GM23338 (cell line): ENCODE measurements around the gene SMYD3. TPM values are rescaled to one million over a fixed set of nuclear protein-coding genes. Genes with fewer than 3 reads are reported as not detected.

ENCODE experiments used
- ATAC-seq: fragments of 200-7000 bp; cut with Tn5 transposase; 3 replicates; pipeline ENCODE4 v1.9.1; 2020
- DNase-seq: peaks from one replicate; pipeline ENCODE4 v3.0.0-alpha.2; 2015; ENCODE audit warnings: low spot score
- H2AFZ ChIP-seq: fragments of 200-600 bp; sonication (generic); 2 replicates; pipeline ENCODE4 v1.8.0; 2016; ENCODE audit warnings: antibody characterized with exemption, mild to moderate bottlenecking, moderate library complexity
- H3F3A ChIP-seq: fragments of 200-600 bp; sonication (generic); replicated peaks from 2 replicates; pipeline ENCODE4 v1.8.0; 2017; ENCODE audit warnings: antibody characterized with exemption, mixed run types, low read depth
- H3K27ac ChIP-seq: fragments of 200-600 bp; sonication (generic); 2 replicates; pipeline ENCODE4 v1.6.1; 2016; ENCODE audit warnings: low read depth
- H3K27me3 ChIP-seq: fragments of 200-600 bp; sonication (generic); 2 replicates; pipeline ENCODE4 v1.8.0; 2016; ENCODE audit warnings: mild to moderate bottlenecking, mixed run types, moderate library complexity; ENCODE audit not compliant: insufficient read depth
- H3K36me3 ChIP-seq: fragments of 200-600 bp; sonication (generic); 2 replicates; pipeline ENCODE4 v1.8.0; 2016; ENCODE audit warnings: mild to moderate bottlenecking; ENCODE audit not compliant: insufficient read depth
- H3K4me1 ChIP-seq: fragments of 200-600 bp; sonication (generic); 2 replicates; pipeline ENCODE4 v1.8.0; 2016; ENCODE audit warnings: mild to moderate bottlenecking, moderate library complexity; ENCODE audit not compliant: insufficient read depth
- H3K4me2 ChIP-seq: fragments of 200-600 bp; sonication (generic); 2 replicates; pipeline ENCODE4 v1.7.1; 2017; ENCODE audit warnings: mixed run types
- H3K4me3 ChIP-seq: fragments of 200-600 bp; sonication (generic); 2 replicates; pipeline ENCODE4 v1.6.1; 2016; ENCODE audit warnings: mixed run types
- H3K79me2 ChIP-seq: fragments of 200-600 bp; sonication (generic); replicated peaks from 2 replicates; pipeline ENCODE4 v1.8.0; 2017; ENCODE audit warnings: mild to moderate bottlenecking; ENCODE audit not compliant: insufficient read depth
- H3K9me2 ChIP-seq: fragments of 200-600 bp; sonication (generic); 2 replicates; pipeline ENCODE4 v1.8.0; 2017; ENCODE audit not compliant: insufficient read depth
- H4K20me1 ChIP-seq: fragments of 200-600 bp; sonication (generic); replicated peaks from 2 replicates; pipeline ENCODE4 v1.8.0; 2017; ENCODE audit warnings: mild to moderate bottlenecking; ENCODE audit not compliant: insufficient read depth
- H3K27ac Mint-ChIP-seq: 2 replicates; pipeline ENCODE4 v1.8.0; 2020; ENCODE audit warnings: inconsistent platforms, mild to moderate bottlenecking, moderate library complexity, mixed read lengths
- H3K27me3 Mint-ChIP-seq: 3 replicates; pipeline ENCODE4 v1.8.0; 2022; ENCODE audit warnings: low read depth, mild to moderate bottlenecking, moderate library complexity, mixed read lengths, inconsistent platforms; ENCODE audit not compliant: insufficient read depth, poor library complexity
- H3K36me3 Mint-ChIP-seq: 3 replicates; pipeline ENCODE4 v1.8.0; 2021; ENCODE audit warnings: low read depth, mild to moderate bottlenecking, inconsistent platforms, moderate library complexity, mixed read lengths
- H3K4me1 Mint-ChIP-seq: 3 replicates; pipeline ENCODE4 v1.8.0; 2020; ENCODE audit warnings: mild to moderate bottlenecking, inconsistent platforms, mixed read lengths
- H3K4me3 Mint-ChIP-seq: 3 replicates; pipeline ENCODE4 v1.8.0; 2021; ENCODE audit warnings: moderate library complexity, mild to moderate bottlenecking, inconsistent platforms, mixed read lengths
- H3K9me3 Mint-ChIP-seq: 3 replicates; pipeline ENCODE4 v1.8.0; 2020; ENCODE audit warnings: moderate library complexity, mild to moderate bottlenecking, inconsistent platforms, mixed read lengths
- CREB1 ChIP-seq: fragments of 250-450 bp; sonication (Bioruptor Pico); IDR thresholded peaks from 2 replicates; pipeline ENCODE4 v1.5.0; 2020; ENCODE audit warnings: low read depth, mild to moderate bottlenecking, moderate library complexity
- EZH2 ChIP-seq: fragments of 200-600 bp; sonication (generic); IDR thresholded peaks from one replicate; pipeline ENCODE4 v1.8.0; 2017; ENCODE audit warnings: antibody characterized with exemption, mild to moderate bottlenecking, low read depth; ENCODE audit not compliant: unreplicated experiment
- EZH2phosphoT487 ChIP-seq: fragments of 200-600 bp; sonication (generic); IDR thresholded peaks from one replicate; pipeline ENCODE4 v1.8.1; 2018; ENCODE audit warnings: antibody characterized with exemption; ENCODE audit not compliant: unreplicated experiment
- JUNB ChIP-seq: IDR thresholded peaks from one replicate; pipeline ENCODE4 v1.6.1; 2016; ENCODE audit warnings: antibody characterized with exemption; ENCODE audit not compliant: unreplicated experiment
- POLR2AphosphoS5 ChIP-seq: IDR thresholded peaks from 2 replicates; pipeline ENCODE4 v1.6.1; 2016; ENCODE audit warnings: antibody characterized with exemption, low read depth
- STAT1 ChIP-seq: IDR thresholded peaks from one replicate; pipeline ENCODE4 v1.6.1; 2016; ENCODE audit warnings: antibody characterized with exemption; ENCODE audit not compliant: unreplicated experiment
- ZNF114 ChIP-seq: fragments of 250-450 bp; sonication (Bioruptor Pico); IDR thresholded peaks from 2 replicates; pipeline ENCODE4 v1.5.0; 2020; ENCODE audit warnings: mild to moderate bottlenecking, moderate library complexity
- ZNF331 ChIP-seq: fragments of 250-450 bp; sonication (Bioruptor Pico); IDR thresholded peaks from 2 replicates; pipeline ENCODE4 v1.5.0; 2020; ENCODE audit warnings: low read depth, mild to moderate bottlenecking, moderate library complexity
- polyA plus RNA-seq: library from polyadenylated mRNA; unstranded; fragments of >200 nt; fragmentation: Nextera tagmentation; extraction: Ambion mirVana; gene quantifications from 2 replicates; pipeline ENCODE4 v1.2.1, GENCODE V29; 2016
- total RNA-seq: library from RNA; depleted of rRNA; stranded (reverse); fragments of >200 nt; shearing (Covaris generic); gene quantifications from 2 replicates; pipeline ENCODE4 v1.2.3, GENCODE V29; 2014
- TF ChIP-seq, protein P1 (sequence below): IDR thresholded peaks from 2 replicates; pipeline ENCODE4 v1.6.1; 2016; ENCODE audit warnings: antibody characterized with exemption
- TF ChIP-seq, protein P2 (sequence below): fragments of 250-450 bp; sonication (Bioruptor Pico); IDR thresholded peaks from 2 replicates; pipeline ENCODE4 v1.5.0; 2020; ENCODE audit warnings: mild to moderate bottlenecking, moderate library complexity
- TF ChIP-seq, protein P3 (sequence below): IDR thresholded peaks from one replicate; pipeline ENCODE4 v1.6.1; 2018; ENCODE audit warnings: antibody characterized with exemption; ENCODE audit not compliant: unreplicated experiment
- TF ChIP-seq, protein P4 (sequence below), 2 experiments: fragments of 200-600 bp in 1 of 2; sonication (generic) in 1 of 2; conservative IDR thresholded peaks; 2 replicates each; pipeline versions ENCODE4 v1.5.1 to v1.6.1; 2016 to 2017; ENCODE audit warnings: antibody characterized with exemption in 2 of 2, low read depth in 2 of 2, mild to moderate bottlenecking in 2 of 2, moderate library complexity in 1 of 2

The SMYD3 gene
- total and polyA plus RNA-seq, 2 experiments from 2014 or later: 31.8 to 34.4 TPM

DNA sequence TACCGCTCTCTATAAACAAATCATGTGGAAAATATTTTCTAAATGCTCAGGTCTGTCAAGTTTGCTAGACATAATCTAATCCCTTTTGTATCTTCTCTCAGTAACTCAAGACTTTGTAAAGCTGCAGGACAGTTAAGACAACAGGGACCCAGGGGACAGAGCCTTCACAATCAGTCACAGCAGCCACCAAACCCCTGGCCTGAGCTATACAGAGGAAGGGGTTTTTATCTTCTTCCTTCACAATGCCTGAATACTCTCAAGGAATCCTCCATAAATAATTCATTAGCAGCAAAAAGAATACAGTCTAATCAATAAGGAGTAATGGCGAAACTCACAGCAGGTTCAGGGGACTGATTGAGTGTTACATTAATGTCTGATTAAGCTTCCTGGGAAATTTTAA, 368.3 kb downstream of the SMYD3 start (continued):
- TF ChIP-seq, protein P1, sequence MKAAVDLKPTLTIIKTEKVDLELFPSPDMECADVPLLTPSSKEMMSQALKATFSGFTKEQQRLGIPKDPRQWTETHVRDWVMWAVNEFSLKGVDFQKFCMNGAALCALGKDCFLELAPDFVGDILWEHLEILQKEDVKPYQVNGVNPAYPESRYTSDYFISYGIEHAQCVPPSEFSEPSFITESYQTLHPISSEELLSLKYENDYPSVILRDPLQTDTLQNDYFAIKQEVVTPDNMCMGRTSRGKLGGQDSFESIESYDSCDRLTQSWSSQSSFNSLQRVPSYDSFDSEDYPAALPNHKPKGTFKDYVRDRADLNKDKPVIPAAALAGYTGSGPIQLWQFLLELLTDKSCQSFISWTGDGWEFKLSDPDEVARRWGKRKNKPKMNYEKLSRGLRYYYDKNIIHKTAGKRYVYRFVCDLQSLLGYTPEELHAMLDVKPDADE: no peak

DNA sequence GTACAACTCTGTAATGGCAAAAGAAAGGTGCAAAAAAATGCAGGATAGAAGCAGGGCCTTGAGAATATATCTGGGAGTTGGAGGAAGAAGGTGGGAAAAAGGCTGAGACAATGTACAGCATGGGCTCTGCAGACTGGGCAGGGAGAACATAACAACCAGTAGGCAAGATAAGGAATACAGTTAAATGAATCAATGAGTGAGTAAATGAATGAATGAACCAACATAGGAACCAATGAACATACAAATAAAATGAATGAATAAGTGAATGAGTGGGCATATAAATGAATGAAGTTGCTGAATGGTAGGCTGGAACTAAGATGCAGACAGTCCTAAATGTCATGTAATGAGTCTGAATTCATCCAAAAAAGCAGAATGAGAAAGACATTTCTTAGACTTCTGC, 370.6 kb downstream of the SMYD3 start:
- Histone ChIP-seq H3F3A (no peaks in the 10 kb centered on the region), H3K4me1 (no peaks in the 10 kb centered on the region), H3K4me2 (no peak overlapping the region), H4K20me1 (no peaks in the 10 kb centered on the region), H3K27ac (no peak overlapping the region), H3K4me3 (no peak overlapping the region), H3K36me3 (no peaks in the 10 kb centered on the region), H3K27me3 (no peaks in the 10 kb centered on the region), H2AFZ (no peak overlapping the region), H3K9me2 (0 out of 2 replicates have a peak, but pooled peaks cover 6% of the 10 kb centered on the region), H3K79me2 (no peaks in the 10 kb centered on the region)
- Mint-ChIP-seq H3K36me3 (no peaks in the 10 kb centered on the region), H3K4me1 (no peaks in the 10 kb centered on the region), H3K27me3 (no peaks in the 10 kb centered on the region), H3K9me3 (no peaks in the 10 kb centered on the region), H3K4me3 (no peak overlapping the region), H3K27ac (no peak overlapping the region)
- ATAC-seq (no peak), DNase-seq (no peak)
- TF ChIP-seq, protein P2, sequence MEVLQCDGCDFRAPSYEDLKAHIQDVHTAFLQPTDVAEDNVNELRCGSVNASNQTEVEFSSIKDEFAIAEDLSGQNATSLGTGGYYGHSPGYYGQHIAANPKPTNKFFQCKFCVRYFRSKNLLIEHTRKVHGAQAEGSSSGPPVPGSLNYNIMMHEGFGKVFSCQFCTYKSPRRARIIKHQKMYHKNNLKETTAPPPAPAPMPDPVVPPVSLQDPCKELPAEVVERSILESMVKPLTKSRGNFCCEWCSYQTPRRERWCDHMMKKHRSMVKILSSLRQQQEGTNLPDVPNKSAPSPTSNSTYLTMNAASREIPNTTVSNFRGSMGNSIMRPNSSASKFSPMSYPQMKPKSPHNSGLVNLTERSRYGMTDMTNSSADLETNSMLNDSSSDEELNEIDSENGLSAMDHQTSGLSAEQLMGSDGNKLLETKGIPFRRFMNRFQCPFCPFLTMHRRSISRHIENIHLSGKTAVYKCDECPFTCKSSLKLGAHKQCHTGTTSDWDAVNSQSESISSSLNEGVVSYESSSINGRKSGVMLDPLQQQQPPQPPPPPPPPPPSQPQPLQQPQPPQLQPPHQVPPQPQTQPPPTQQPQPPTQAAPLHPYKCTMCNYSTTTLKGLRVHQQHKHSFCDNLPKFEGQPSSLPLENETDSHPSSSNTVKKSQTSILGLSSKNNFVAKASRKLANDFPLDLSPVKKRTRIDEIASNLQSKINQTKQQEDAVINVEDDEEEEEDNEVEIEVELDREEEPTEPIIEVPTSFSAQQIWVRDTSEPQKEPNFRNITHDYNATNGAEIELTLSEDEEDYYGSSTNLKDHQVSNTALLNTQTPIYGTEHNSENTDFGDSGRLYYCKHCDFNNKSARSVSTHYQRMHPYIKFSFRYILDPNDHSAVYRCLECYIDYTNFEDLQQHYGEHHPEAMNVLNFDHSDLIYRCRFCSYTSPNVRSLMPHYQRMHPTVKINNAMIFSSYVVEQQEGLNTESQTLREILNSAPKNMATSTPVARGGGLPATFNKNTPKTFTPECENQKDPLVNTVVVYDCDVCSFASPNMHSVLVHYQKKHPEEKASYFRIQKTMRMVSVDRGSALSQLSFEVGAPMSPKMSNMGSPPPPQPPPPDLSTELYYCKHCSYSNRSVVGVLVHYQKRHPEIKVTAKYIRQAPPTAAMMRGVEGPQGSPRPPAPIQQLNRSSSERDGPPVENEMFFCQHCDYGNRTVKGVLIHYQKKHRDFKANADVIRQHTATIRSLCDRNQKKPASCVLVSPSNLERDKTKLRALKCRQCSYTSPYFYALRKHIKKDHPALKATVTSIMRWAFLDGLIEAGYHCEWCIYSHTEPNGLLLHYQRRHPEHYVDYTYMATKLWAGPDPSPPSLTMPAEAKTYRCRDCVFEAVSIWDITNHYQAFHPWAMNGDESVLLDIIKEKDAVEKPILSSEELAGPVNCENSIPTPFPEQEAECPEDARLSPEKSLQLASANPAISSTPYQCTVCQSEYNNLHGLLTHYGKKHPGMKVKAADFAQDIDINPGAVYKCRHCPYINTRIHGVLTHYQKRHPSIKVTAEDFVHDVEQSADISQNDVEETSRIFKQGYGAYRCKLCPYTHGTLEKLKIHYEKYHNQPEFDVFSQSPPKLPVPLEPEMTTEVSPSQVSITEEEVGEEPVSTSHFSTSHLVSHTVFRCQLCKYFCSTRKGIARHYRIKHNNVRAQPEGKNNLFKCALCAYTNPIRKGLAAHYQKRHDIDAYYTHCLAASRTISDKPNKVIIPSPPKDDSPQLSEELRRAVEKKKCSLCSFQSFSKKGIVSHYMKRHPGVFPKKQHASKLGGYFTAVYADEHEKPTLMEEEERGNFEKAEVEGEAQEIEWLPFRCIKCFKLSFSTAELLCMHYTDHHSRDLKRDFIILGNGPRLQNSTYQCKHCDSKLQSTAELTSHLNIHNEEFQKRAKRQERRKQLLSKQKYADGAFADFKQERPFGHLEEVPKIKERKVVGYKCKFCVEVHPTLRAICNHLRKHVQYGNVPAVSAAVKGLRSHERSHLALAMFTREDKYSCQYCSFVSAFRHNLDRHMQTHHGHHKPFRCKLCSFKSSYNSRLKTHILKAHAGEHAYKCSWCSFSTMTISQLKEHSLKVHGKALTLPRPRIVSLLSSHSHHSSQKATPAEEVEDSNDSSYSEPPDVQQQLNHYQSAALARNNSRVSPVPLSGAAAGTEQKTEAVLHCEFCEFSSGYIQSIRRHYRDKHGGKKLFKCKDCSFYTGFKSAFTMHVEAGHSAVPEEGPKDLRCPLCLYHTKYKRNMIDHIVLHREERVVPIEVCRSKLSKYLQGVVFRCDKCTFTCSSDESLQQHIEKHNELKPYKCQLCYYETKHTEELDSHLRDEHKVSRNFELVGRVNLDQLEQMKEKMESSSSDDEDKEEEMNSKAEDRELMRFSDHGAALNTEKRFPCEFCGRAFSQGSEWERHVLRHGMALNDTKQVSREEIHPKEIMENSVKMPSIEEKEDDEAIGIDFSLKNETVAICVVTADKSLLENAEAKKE (CRISPR knock-in tag): no peak
- TF ChIP-seq, protein P3, sequence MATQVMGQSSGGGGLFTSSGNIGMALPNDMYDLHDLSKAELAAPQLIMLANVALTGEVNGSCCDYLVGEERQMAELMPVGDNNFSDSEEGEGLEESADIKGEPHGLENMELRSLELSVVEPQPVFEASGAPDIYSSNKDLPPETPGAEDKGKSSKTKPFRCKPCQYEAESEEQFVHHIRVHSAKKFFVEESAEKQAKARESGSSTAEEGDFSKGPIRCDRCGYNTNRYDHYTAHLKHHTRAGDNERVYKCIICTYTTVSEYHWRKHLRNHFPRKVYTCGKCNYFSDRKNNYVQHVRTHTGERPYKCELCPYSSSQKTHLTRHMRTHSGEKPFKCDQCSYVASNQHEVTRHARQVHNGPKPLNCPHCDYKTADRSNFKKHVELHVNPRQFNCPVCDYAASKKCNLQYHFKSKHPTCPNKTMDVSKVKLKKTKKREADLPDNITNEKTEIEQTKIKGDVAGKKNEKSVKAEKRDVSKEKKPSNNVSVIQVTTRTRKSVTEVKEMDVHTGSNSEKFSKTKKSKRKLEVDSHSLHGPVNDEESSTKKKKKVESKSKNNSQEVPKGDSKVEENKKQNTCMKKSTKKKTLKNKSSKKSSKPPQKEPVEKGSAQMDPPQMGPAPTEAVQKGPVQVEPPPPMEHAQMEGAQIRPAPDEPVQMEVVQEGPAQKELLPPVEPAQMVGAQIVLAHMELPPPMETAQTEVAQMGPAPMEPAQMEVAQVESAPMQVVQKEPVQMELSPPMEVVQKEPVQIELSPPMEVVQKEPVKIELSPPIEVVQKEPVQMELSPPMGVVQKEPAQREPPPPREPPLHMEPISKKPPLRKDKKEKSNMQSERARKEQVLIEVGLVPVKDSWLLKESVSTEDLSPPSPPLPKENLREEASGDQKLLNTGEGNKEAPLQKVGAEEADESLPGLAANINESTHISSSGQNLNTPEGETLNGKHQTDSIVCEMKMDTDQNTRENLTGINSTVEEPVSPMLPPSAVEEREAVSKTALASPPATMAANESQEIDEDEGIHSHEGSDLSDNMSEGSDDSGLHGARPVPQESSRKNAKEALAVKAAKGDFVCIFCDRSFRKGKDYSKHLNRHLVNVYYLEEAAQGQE: no peak
- TF ChIP-seq EZH2 (no peak), CREB1 (no peak), EZH2phosphoT487 (no peak), STAT1 (no peak), JUNB (no peak), ZNF331 (CRISPR knock-in tag) (no peak), POLR2AphosphoS5 (no peak), ZNF114 (no peak)
- TF ChIP-seq, protein P4, sequence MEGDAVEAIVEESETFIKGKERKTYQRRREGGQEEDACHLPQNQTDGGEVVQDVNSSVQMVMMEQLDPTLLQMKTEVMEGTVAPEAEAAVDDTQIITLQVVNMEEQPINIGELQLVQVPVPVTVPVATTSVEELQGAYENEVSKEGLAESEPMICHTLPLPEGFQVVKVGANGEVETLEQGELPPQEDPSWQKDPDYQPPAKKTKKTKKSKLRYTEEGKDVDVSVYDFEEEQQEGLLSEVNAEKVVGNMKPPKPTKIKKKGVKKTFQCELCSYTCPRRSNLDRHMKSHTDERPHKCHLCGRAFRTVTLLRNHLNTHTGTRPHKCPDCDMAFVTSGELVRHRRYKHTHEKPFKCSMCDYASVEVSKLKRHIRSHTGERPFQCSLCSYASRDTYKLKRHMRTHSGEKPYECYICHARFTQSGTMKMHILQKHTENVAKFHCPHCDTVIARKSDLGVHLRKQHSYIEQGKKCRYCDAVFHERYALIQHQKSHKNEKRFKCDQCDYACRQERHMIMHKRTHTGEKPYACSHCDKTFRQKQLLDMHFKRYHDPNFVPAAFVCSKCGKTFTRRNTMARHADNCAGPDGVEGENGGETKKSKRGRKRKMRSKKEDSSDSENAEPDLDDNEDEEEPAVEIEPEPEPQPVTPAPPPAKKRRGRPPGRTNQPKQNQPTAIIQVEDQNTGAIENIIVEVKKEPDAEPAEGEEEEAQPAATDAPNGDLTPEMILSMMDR (conservative IDR thresholded peaks at IDR 0.05; ENCODE audit: low read depth in 2 of 2): no peak
- TF ChIP-seq, protein P1: no peak
